Breast epithelium (tissue), 3 donors: Measurements from ENCODE around the gene FANCD2. TPM values are rescaled to one million over a fixed set of nuclear protein-coding genes. Genes with fewer than 3 reads are reported as not detected.

ENCODE experiments used
- total RNA-seq, 3 donors: library from RNA; depleted of rRNA; stranded (reverse); fragments of >200 nt; gene quantifications; one replicate each; pipeline ENCODE4 v1.1.0, GENCODE V29; 2016

FANCD2 gene
- total RNA-seq, 3 donors from 2014 or later: 3.7 to 12.9 (median 6.2) TPM

Other genes starting within 250 kb of the FANCD2 start
- 10 to 100 TPM; 66.1 to 73.4 (median 70.1) TPM for gene TADA3, start 234.0 kb upstream of the FANCD2 start, total RNA-seq
- 100 to 1,000 TPM; 116 to 163 (median 117) TPM for gene ARPC4, start 233.4 kb upstream of the FANCD2 start, total RNA-seq
- 10 to 100 TPM; 63.1 to 76.7 (median 72.3) TPM for gene TTLL3, start 216.2 kb upstream of the FANCD2 start, total RNA-seq
- gene RPUSD3, start 182.4 kb upstream of the FANCD2 start, total RNA-seq: 10 to 100 TPM; 33.4 to 41.3 (median 38.3) TPM
- 1,000 to 10,000 TPM in 1 of 3 donors, 100 to 1,000 TPM in 1, 10 to 100 TPM in 1; 92.3 to 1,697 (median 153) TPM for gene CIDEC, start 146.2 kb upstream of the FANCD2 start, total RNA-seq
- 10 to 100 TPM; 34.1 to 73.1 (median 56.5) TPM for gene JAGN1, start 135.8 kb upstream of the FANCD2 start, total RNA-seq
- 10 to 100 TPM; 11.5 to 22.0 (median 11.7) TPM for gene IL17RE, start 123.6 kb upstream of the FANCD2 start, total RNA-seq
- 100 to 1,000 TPM in 1 of 3 donors, 10 to 100 TPM in 2; 59.6 to 119 (median 90.6) TPM for gene IL17RC, start 109.3 kb upstream of the FANCD2 start, total RNA-seq
- 10 to 100 TPM; 33.6 to 52.4 (median 44.6) TPM for gene CRELD1, start 92.6 kb upstream of the FANCD2 start, total RNA-seq
- gene PRRT3, start 74.0 kb upstream of the FANCD2 start, total RNA-seq: 1 to 10 TPM in 2 of 3 donors, under 1 TPM in 1; 0.64 to 2.8 (median 2.0) TPM
- 10 to 100 TPM; 38.3 to 88.5 (median 42.9) TPM for gene EMC3, start 39.6 kb upstream of the FANCD2 start, total RNA-seq
- gene FANCD2OS, start 81.8 kb downstream of the FANCD2 start, total RNA-seq: not detected
- gene BRK1, start 89.2 kb downstream of the FANCD2 start, total RNA-seq: 100 to 1,000 TPM; 119 to 144 (median 119) TPM
- 10 to 100 TPM; 31.8 to 44.6 (median 40.0) TPM for gene VHL, start 115.3 kb downstream of the FANCD2 start, total RNA-seq
- 1 to 10 TPM; 3.4 to 7.2 (median 5.1) TPM for gene IRAK2, start 138.5 kb downstream of the FANCD2 start, total RNA-seq
- 10 to 100 TPM; 14.6 to 19.3 (median 18.7) TPM for gene TATDN2, start 222.0 kb downstream of the FANCD2 start, total RNA-seq